HuH-7.5 (cell line): ENCODE measurements around the gene BLM.
"Not testable (repeated sequence)": the region's sequence is repeated elsewhere in the genome, so short reads cannot be mapped to it uniquely, and the experiment has no call there.

ENCODE experiments used
- DNase-seq: peaks from one replicate; pipeline ENCODE4 v3.0.0; 2011; ENCODE audit warnings: low spot score

BLM gene

GRCh38 chr15:90740545-90740944, 23.4 kb downstream of the BLM start:
- DNase-seq = not testable (repeated sequence)

GRCh38 chr15:90742087-90742486, 24.9 kb downstream of the BLM start:
- no peak for DNase-seq

GRCh38 chr15:90743407-90743806, 26.3 kb downstream of the BLM start:
- DNase-seq = no peak

GRCh38 chr15:90744759-90745402, 27.7 kb downstream of the BLM start:
- DNase-seq = no peak

- DNase-seq = no peak
Observed at GRCh38 chr15:90749754-90750153, 32.6 kb downstream of the BLM start.

- DNase-seq = no peak
Observed at GRCh38 chr15:90750186-90750585, 33.0 kb downstream of the BLM start.

- no peak for DNase-seq
Observed at GRCh38 chr15:90751300-90751825, 34.2 kb downstream of the BLM start.

- DNase-seq = no peak
Observed at GRCh38 chr15:90756916-90757315, 39.8 kb downstream of the BLM start.

GRCh38 chr15:90757461-90757860, 40.3 kb downstream of the BLM start:
- no peak for DNase-seq

- no peak for DNase-seq
Observed at GRCh38 chr15:90760661-90761232, 43.6 kb downstream of the BLM start.

GRCh38 chr15:90761629-90762028, 44.5 kb downstream of the BLM start:
- DNase-seq = no peak

- no peak for DNase-seq
Observed at GRCh38 chr15:90762109-90762508, 45.0 kb downstream of the BLM start.

- DNase-seq = no peak
Observed at GRCh38 chr15:90763366-90764099, 46.4 kb downstream of the BLM start.

GRCh38 chr15:90765531-90765930, 48.4 kb downstream of the BLM start:
- no peak for DNase-seq

GRCh38 chr15:90765966-90766365, 48.8 kb downstream of the BLM start:
- DNase-seq = no peak

- no peak for DNase-seq
Observed at GRCh38 chr15:90769375-90769774, 52.2 kb downstream of the BLM start.

- no peak for DNase-seq
Observed at GRCh38 chr15:90773485-90773884, 56.3 kb downstream of the BLM start.

GRCh38 chr15:90774731-90775514, 57.8 kb downstream of the BLM start:
- no peak for DNase-seq

GRCh38 chr15:90780916-90781315, 63.8 kb downstream of the BLM start:
- DNase-seq = no peak

GRCh38 chr15:90782442-90782841, 65.3 kb downstream of the BLM start:
- DNase-seq = no peak

- DNase-seq = no peak
Observed at GRCh38 chr15:90787881-90788280, 70.7 kb downstream of the BLM start.

GRCh38 chr15:90789462-90789861, 72.3 kb downstream of the BLM start:
- no peak for DNase-seq
